DMS 273 (cell line): ENCODE results near the gene RASA1.
"Not testable (repeated sequence)": the region's sequence is repeated elsewhere in the genome, so short reads cannot be mapped to it uniquely, and the experiment has no call there.

Experiments used
- DNase-seq: peaks from one replicate; lab custom pipeline; 2025; ENCODE audit not compliant: unreplicated experiment; lab: John Stamatoyannopoulos, UW

Gene RASA1

GRCh38 chr5:87278590-87279100 lies 11.0 kb downstream of the RASA1 start:
- DNase-seq, result no peak

GRCh38 chr5:87282269-87282668 lies 14.6 kb downstream of the RASA1 start:
- no peak for DNase-seq

GRCh38 chr5:87287266-87287665 lies 19.6 kb downstream of the RASA1 start:
- DNase-seq, result not testable (repeated sequence)

GRCh38 chr5:87298692-87299362 lies 31.1 kb downstream of the RASA1 start:
- no peak for DNase-seq

- no peak for DNase-seq
Measured at GRCh38 chr5:87300176-87300575, 32.5 kb downstream of the RASA1 start.

GRCh38 chr5:87300744-87301143 lies 33.1 kb downstream of the RASA1 start:
- peak; percentile 30 for DNase-seq

GRCh38 chr5:87302061-87302460 lies 34.4 kb downstream of the RASA1 start:
- DNase-seq, result no peak

GRCh38 chr5:87303324-87303723 lies 35.6 kb downstream of the RASA1 start:
- no peak for DNase-seq

GRCh38 chr5:87306090-87306489 lies 38.4 kb downstream of the RASA1 start:
- DNase-seq, result not testable (repeated sequence)

- no peak for DNase-seq
Measured at GRCh38 chr5:87307796-87308423, 40.2 kb downstream of the RASA1 start.

GRCh38 chr5:87311405-87312279 lies 44.0 kb downstream of the RASA1 start:
- no peak for DNase-seq

GRCh38 chr5:87313216-87313615 lies 45.5 kb downstream of the RASA1 start:
- no peak for DNase-seq

- no peak for DNase-seq
Measured at GRCh38 chr5:87319469-87319868, 51.8 kb downstream of the RASA1 start.

- DNase-seq, result no peak
Measured at GRCh38 chr5:87321605-87322004, 53.9 kb downstream of the RASA1 start.

- no peak for DNase-seq
Measured at GRCh38 chr5:87322381-87322780, 54.7 kb downstream of the RASA1 start.

- DNase-seq, result no peak
Measured at GRCh38 chr5:87327998-87328397, 60.3 kb downstream of the RASA1 start.

GRCh38 chr5:87329114-87329513 lies 61.4 kb downstream of the RASA1 start:
- no peak for DNase-seq

GRCh38 chr5:87339986-87340385 lies 72.3 kb downstream of the RASA1 start:
- no peak for DNase-seq

GRCh38 chr5:87340716-87341115 lies 73.0 kb downstream of the RASA1 start:
- DNase-seq, result no peak

- no peak for DNase-seq
Measured at GRCh38 chr5:87347272-87347671, 79.6 kb downstream of the RASA1 start.

GRCh38 chr5:87347841-87348240 lies 80.2 kb downstream of the RASA1 start:
- no peak for DNase-seq

- no peak for DNase-seq
Measured at GRCh38 chr5:87354496-87354895, 86.8 kb downstream of the RASA1 start.
